D341Med (cell line): ENCODE measurements around the gene SPX.

ENCODE experiments used
- DNase-seq: peaks from one replicate; pipeline ENCODE4 v3.0.0; 2012; ENCODE audit warnings: low spot score

Gene SPX, protein sequence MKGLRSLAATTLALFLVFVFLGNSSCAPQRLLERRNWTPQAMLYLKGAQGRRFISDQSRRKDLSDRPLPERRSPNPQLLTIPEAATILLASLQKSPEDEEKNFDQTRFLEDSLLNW

DNA sequence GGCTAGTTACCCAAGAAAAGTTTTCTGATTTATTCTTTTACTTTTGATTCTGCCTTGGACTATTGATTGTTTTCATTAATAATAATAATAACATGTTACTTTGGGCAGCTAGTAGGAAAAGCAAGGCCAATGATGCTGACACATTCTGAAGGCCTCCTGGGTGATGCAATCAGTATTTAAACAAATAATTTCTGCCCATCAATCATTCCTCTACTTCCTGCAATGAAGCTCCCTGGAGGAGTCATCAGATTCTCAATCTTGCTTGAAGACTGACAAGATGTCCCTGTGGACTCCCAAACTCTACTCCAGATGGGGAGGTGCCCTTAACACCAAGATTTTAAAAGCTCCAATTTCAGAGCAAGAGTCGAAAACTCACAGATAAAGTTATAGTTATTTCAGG, at the start of gene SPX:
Gene SPX, plus strand, starts transcription at position 244 of the 400 bp plus-strand sequence. CDS start 177 bp downstream, outside the sequence.
- DNase-seq, result no peak

DNA sequence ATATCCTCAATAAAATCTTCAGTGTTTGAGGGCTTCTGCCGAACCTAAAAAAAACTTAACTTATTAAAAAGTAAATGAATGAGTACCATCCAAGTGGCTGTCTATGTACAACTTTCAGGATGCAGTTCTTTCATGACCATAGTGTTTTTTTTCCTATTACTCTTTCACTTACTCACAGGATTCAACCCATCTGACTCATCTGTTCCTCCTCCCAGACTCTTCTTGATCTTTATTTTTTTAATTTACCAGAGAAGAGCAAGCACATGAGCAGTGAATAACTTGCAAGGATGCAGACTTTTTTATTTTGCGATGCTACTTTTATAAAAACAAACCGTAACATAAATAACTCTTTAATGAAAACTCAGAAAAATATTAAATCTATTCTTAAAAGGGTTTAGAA, 49.1 kb upstream of the SPX start:
- no peak for DNase-seq

GRCh38 chr12:21478756-21479455, 47.2 kb upstream of the SPX start:
- DNase-seq, result no peak

- DNase-seq, result no peak
Observed at GRCh38 chr12:21483531-21483930, 42.6 kb upstream of the SPX start.

- no peak for DNase-seq
Observed at GRCh38 chr12:21485998-21486397, 40.1 kb upstream of the SPX start.

- DNase-seq, result no peak
Observed at GRCh38 chr12:21499765-21500164, 26.3 kb upstream of the SPX start.

DNA sequence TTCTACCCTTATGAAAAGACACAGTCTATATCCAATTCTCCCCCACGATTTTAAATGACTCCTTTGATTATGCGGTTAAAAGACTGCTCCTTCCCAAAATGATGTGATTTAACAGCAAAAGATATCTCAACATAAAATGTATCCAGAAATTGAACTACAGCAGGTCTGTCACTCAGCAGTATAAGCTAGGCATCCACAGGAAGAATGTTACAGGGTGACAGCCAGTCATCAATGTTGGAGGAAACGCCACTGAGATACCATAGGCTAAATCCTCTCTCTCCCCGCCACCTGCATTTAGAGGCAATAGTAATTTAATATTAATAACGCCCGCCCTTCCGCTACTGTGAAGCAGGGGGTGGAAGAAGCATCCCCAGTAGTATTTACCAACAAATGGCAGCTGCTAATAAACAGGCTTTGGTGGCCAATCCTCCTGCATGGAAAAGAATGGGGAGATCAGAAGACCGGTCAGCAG, 25.3 kb upstream of the SPX start:
- no peak for DNase-seq

DNA sequence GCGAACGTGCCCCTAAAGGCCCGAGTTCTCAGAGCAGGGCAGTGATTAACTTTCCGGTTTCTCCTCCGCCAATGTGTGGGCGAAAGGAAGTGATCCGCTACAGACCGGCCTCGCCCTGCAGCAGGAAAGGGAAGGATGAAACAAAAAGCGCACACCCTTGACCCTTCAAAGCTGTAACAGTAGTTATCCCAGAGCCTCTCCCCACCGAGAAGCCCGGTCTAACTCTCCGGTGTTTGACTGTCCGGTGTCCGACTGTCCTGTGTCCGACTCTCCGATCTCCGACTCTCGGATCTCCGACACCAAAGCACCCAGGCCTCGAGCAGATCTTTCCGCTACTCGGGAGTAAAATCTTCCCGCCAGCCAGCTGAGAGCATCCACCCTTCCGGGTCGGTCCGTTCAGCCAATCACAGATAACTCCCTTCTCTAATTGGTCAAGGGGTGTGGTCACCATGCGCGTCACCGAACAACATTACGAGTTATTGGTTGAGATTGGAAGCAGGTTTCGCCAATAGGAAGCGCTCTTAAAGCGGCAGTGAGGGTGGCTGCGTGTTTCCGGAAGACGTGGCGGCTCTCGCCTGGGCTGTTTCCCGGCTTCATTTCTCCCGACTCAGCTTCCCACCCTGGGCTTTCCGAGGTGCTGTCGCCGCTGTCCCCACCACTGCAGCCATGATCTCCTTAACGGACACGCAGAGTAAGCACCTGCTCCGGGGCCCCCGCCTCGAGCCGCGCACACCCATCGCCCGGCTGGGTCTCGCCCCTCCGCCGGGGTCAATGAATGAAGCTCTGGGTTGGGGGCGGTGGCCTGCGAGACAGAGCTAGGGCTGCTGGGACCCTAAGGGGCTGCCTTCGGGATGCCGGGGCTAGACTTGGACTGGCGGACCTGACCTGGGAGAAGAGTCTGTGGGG, 24.6 kb upstream of the SPX start, which contains the start of the genes GOLT1B and RECQL:
Gene GOLT1B, plus strand, starts transcription at position 532 of the 906 bp plus-strand sequence. Its CDS starts 135 bp downstream, at position 667.
Gene RECQL, minus strand, starts transcription at position 378 of the 906 bp plus-strand sequence. CDS start 2,065 bp downstream, outside the sequence.
- DNase-seq, result peak; percentile 94

DNA sequence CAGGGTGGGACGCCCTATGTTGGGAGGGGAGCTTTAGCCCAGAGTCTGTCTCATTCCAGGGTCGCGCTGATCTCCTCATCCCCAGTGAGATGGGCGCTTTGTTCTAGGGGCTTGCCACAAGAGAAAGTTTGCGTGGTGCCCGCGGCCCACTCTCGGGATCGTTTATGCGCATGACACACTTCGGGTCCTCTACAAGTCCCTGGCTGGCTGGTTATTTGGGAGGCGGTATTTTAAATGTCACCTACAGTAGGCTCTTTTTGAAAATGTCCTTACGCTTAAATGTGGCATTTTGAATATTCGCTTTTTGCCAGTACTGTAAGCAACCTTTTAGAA, 24.0 kb upstream of the SPX start:
- DNase-seq, result no peak

DNA sequence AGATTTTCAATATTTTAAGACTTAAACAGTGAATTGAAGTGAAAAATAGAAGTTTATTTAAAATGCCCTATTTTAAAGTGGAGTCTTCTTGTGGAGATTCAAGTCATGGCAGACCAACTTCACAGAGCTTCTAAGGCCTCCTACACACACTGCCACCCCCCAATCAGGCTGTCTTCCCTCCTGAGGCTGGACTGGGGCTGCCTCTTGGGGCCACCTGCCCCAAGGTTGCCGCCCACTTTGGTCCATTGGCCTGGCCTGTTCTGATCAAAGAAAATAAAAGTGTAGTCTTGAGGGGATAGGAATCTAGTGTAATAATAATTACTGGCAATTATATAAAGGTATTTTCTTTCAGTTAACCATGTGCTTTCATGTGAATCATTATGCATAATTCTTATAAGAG, 23.2 kb upstream of the SPX start:
- DNase-seq, result no peak

DNA sequence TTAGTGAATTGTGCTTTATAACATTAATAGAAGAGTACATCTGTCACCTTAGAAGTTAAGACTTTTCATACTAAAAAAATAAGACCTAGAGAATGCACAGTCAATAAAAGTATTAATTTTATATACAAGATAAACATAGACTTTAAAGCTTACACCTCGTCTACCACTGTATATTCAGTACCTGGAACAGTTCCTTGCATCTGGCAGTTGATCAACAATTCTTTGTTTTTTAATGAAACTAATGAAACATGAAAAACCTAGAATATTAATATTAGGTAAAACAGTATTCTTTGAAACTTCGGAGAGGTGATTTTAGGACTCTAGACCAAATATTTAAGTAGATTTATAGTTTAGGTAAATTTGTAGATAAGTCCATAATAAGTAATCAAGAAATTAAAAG, 20.2 kb upstream of the SPX start:
- DNase-seq, result no peak

DNA sequence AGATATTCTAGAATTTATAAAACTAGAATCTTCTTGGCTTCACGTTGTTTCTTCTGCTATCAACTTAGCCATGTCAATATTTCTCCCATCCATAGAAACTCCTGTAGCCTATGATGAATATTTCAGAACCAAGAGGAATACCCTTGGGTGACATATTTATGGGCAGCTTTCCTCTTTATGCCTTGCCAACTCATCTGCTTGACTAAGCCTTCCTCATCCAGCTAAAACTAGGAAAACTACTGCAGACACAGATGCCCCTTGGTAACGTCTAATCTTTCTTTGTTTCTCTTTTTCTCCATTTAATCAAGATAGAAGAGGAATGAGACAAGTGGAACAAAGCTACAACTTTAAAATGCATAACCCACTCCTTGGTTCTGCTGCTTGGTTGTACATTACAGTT, 18.2 kb upstream of the SPX start:
- no peak for DNase-seq

GRCh38 chr12:21509768-21510167, 16.3 kb upstream of the SPX start:
- DNase-seq, result no peak

- no peak for DNase-seq
Observed at GRCh38 chr12:21516281-21516680, 9.8 kb upstream of the SPX start.

DNA sequence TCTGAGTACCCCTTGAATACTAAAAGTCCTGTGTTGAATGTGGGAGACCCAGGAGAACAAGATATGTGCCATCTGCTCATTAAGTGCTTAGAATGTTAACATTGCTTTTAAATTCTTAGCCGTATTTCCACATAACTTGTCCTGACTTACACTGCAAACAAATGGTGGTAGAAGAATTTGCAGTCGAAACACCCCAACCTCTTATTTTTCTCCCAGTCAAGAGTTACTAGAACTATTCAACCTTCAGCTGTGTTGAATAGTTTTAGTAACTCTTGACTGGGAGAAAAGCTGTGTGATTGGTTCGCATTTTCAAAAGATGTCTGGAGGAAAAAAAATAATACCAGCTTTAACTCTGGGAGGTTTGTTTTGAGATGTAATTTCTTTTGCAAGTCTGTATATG, 7.6 kb upstream of the SPX start:
- no peak for DNase-seq

DNA sequence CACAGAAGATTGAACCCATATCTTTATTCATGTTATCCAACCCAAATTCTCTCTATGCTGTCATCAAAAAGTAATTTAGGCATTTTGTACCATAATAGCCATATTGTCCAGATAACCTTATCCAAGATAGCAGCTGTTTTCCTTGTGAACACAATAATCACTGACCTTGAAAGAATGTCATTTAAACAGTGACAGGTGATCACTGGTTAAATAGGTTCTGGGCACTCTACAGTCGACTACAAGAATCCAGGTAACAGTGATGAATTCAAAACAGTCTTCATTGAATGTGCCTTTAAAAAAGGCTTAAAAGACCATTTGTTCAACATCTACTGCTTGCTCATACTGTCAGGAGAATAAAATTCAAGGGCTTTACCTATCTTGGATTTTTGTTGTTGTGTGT, 4.6 kb upstream of the SPX start:
- DNase-seq, result no peak

DNA sequence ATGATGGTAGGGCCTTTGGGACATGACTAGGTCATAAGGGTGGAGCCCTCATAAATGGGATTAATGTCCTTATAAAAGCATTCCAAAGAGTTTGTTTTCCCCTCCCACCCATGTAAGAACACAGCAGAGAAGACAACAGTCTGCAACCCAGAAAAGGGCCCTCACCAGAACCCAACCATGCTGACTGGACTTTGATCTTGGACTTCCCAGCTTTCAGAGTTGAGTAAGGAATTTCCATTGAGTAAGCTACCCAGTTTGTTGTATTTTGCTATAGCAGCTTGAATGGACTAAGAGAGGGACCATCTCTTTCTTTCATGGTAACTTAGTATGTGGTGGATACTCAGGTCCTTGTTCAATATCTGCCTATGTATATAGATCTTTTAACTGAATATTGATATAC, 2.9 kb upstream of the SPX start:
- no peak for DNase-seq

DNA sequence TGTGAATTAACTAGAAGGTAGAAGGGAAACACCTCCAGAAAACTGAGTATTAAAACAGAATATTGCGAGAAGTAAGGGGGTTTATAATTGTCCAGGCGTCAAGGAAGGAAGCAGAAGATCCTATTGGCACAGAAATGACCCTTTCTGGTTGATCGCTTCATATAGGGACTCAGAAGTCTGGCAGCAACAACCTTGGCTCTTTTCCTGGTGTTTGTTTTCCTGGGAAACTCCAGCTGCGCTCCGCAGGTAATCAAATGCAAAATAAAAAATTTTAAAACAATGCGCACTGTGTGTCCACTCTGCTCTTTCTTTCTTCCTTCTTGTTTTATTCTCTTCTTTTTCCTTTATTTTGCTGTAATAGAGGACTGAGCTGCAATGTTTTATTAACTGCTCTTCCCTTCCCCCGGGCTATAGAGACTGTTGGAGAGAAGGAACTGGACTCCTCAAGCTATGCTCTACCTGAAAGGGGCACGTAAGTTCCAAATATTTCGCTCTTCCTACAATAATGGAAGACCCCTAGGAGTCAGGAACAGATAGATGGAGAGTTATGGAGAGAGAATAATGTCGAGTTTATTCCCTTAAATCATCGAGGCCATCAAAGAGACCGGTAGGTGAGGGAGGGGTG, 737 bp downstream of the SPX start:
- no peak for DNase-seq

DNA sequence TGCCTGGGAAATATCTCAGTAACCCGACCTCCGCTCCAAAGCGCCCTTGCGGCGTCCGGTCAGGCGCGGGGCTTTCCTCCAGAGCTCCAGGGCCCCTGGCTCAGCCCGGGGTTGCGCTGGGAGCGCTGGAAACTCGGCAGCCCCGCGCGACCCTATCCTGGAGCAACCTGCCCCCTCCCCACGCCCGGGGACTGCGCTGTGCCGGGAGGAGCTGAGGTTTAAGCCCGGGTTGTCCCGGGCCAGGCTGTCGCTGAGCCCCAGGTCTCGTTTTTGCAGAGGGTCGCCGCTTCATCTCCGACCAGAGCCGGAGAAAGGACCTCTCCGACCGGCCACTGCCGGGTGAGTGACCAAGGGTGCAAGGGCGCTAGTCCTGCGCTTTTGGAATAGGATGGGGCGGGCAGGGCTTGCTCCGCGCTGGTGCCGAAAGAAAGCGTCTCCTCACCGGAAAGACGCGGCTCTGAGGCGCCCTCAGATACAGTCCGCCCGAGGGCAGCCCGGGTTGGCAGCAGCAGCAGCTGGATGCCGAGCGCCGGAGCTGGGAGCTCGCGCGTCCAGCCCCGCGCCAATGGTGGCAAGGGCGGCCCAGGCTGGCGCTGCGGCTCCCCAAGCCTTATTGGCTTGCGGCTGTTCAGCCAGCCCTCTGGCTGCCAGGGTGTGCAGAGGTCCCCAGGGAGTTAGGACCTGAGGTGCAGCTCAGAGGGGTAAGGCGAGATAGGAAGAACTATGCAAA, 1.5 kb downstream of the SPX start:
- DNase-seq, result peak; percentile 87

- DNase-seq, result no peak
Observed at GRCh38 chr12:21528953-21529352, 2.9 kb downstream of the SPX start.

DNA sequence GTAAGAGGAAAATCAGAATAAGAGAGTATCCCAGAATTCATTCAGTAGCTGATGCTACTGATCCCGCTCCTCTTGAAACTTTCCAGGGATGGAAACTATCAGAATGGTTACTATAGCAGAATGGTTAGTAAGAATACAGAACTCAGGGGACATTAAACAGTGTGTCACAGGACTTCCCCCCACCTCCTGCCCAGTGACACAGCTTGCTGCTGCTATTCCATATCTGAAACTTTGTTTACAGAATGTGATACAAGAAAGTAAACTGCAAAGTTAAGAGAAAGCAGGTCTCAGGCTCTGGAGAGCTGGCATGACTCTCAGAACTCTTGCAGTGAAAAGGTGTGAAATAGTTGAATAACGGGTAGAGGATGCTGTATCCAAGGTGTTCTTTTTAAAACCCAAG, 3.4 kb downstream of the SPX start:
- DNase-seq, result no peak
